Astrocyte (in vitro differentiated cells and primary cell): ENCODE measurements around the gene SLC18A3.

Experiments
- EZH2 ChIP-seq: IDR thresholded peaks from 2 replicates; pipeline ENCODE4 v1.6.1; 2012; ENCODE audit warnings: mild to moderate bottlenecking, low read length, inconsistent platforms; ENCODE audit not compliant: insufficient read depth
- TF ChIP-seq, protein P1 (sequence below): IDR thresholded peaks from 2 replicates; pipeline ENCODE4 v1.5.1; 2011; ENCODE audit warnings: low read depth, mild to moderate bottlenecking, inconsistent platforms, low read length, moderate library complexity; ENCODE audit not compliant: insufficient read depth

DNA sequence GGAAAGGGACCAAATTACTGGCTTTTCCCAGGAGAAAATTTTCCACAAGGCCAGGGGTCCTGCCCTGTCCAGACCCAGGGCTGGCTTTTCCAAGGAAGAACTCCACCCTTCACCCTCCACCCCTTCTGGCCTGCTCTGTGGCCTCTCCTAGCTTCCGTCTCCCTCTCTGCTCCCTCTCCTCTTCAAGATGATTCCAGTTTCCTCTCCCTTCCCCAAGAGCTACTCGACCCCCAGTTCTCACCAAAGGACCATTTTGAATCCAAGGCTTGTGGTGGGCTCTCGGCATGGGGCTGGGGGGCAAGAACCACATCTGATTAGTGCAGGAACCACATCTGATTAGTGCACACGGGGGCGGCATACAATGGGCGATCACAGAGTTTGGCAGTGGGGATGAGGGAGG lies 11.5 kb downstream of the SLC18A3 start:
- TF ChIP-seq EZH2: no peak
- TF ChIP-seq, protein P1, sequence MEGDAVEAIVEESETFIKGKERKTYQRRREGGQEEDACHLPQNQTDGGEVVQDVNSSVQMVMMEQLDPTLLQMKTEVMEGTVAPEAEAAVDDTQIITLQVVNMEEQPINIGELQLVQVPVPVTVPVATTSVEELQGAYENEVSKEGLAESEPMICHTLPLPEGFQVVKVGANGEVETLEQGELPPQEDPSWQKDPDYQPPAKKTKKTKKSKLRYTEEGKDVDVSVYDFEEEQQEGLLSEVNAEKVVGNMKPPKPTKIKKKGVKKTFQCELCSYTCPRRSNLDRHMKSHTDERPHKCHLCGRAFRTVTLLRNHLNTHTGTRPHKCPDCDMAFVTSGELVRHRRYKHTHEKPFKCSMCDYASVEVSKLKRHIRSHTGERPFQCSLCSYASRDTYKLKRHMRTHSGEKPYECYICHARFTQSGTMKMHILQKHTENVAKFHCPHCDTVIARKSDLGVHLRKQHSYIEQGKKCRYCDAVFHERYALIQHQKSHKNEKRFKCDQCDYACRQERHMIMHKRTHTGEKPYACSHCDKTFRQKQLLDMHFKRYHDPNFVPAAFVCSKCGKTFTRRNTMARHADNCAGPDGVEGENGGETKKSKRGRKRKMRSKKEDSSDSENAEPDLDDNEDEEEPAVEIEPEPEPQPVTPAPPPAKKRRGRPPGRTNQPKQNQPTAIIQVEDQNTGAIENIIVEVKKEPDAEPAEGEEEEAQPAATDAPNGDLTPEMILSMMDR: no peak
